HepG2 (cell line): ENCODE results near the gene GYS1.

ENCODE experiments used
- ATRX ChIP-seq: sonication (generic); formaldehyde crosslinking; IDR thresholded peaks from 2 replicates; pipeline ENCODE4 v1.4.0; 2020; ENCODE audit warnings: missing genetic modification reagents, borderline replicate concordance
- ETS1 ChIP-seq: sonication (generic); formaldehyde crosslinking; IDR thresholded peaks from 2 replicates; pipeline ENCODE4 v1.4.0; 2020; ENCODE audit warnings: missing genetic modification reagents
- HNRNPLL ChIP-seq: fragments of 200-400 bp; formaldehyde crosslinking; IDR thresholded peaks from 2 replicates; pipeline ENCODE4 v1.6.1; 2017; ENCODE audit warnings: mild to moderate bottlenecking, low read depth, low read length; ENCODE audit not compliant: poor library complexity, severe bottlenecking
- SIN3B ChIP-seq: fragments of 150-350 bp; IDR thresholded peaks from 2 replicates; pipeline ENCODE4 v1.6.1; 2014; ENCODE audit warnings: low read length
- TBX3 ChIP-seq: fragments of 450-650 bp; IDR thresholded peaks from 2 replicates; pipeline ENCODE4 v1.6.1; 2017; ENCODE audit warnings: antibody characterized with exemption, mild to moderate bottlenecking, inconsistent platforms, borderline replicate concordance
- ZNF251 ChIP-seq: sonication (generic); formaldehyde crosslinking; IDR thresholded peaks from 2 replicates; pipeline ENCODE4 v1.9.0; 2021; ENCODE audit warnings: mild to moderate bottlenecking, missing genetic modification reagents
- TF ChIP-seq, protein P1 (sequence below): sonication (generic); formaldehyde crosslinking; IDR thresholded peaks from 2 replicates; pipeline ENCODE4 v1.4.0; 2020; ENCODE audit warnings: missing genetic modification reagents
- TF ChIP-seq, protein P2 (sequence below): sonication (generic); formaldehyde crosslinking; IDR thresholded peaks from 2 replicates; pipeline ENCODE4 v1.4.0; 2020; ENCODE audit warnings: mild to moderate bottlenecking, missing genetic modification reagents, borderline replicate concordance

DNA sequence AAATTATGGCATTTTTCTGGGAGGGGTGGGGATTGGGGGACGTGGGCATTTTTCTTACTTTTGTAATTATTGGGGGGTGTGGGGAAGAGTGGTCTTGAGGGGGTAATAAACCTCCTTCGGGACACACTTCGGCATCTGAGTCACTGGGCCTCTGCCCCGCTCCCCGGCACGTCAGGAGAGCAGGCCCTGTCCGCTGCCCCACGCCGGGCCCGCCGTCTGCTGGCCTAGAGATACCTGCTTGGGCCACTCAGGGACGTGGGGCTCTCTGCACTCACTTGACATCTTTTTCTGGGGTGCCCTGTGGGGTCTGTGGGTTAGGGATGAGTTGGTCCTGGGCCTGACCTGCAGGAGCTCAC lies 31.5 kb downstream of the GYS1 start:
- TF ChIP-seq ATRX (CRISPR knock-in tag), result no peak
- no peak for TF ChIP-seq HNRNPLL
- TF ChIP-seq, protein P1, sequence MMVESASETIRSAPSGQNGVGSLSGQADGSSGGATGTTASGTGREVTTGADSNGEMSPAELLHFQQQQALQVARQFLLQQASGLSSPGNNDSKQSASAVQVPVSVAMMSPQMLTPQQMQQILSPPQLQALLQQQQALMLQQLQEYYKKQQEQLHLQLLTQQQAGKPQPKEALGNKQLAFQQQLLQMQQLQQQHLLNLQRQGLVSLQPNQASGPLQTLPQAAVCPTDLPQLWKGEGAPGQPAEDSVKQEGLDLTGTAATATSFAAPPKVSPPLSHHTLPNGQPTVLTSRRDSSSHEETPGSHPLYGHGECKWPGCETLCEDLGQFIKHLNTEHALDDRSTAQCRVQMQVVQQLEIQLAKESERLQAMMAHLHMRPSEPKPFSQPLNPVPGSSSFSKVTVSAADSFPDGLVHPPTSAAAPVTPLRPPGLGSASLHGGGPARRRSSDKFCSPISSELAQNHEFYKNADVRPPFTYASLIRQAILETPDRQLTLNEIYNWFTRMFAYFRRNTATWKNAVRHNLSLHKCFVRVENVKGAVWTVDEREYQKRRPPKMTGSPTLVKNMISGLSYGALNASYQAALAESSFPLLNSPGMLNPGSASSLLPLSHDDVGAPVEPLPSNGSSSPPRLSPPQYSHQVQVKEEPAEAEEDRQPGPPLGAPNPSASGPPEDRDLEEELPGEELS (CRISPR knock-in tag), result no peak
- no peak for TF ChIP-seq TBX3
- TF ChIP-seq, protein P2, sequence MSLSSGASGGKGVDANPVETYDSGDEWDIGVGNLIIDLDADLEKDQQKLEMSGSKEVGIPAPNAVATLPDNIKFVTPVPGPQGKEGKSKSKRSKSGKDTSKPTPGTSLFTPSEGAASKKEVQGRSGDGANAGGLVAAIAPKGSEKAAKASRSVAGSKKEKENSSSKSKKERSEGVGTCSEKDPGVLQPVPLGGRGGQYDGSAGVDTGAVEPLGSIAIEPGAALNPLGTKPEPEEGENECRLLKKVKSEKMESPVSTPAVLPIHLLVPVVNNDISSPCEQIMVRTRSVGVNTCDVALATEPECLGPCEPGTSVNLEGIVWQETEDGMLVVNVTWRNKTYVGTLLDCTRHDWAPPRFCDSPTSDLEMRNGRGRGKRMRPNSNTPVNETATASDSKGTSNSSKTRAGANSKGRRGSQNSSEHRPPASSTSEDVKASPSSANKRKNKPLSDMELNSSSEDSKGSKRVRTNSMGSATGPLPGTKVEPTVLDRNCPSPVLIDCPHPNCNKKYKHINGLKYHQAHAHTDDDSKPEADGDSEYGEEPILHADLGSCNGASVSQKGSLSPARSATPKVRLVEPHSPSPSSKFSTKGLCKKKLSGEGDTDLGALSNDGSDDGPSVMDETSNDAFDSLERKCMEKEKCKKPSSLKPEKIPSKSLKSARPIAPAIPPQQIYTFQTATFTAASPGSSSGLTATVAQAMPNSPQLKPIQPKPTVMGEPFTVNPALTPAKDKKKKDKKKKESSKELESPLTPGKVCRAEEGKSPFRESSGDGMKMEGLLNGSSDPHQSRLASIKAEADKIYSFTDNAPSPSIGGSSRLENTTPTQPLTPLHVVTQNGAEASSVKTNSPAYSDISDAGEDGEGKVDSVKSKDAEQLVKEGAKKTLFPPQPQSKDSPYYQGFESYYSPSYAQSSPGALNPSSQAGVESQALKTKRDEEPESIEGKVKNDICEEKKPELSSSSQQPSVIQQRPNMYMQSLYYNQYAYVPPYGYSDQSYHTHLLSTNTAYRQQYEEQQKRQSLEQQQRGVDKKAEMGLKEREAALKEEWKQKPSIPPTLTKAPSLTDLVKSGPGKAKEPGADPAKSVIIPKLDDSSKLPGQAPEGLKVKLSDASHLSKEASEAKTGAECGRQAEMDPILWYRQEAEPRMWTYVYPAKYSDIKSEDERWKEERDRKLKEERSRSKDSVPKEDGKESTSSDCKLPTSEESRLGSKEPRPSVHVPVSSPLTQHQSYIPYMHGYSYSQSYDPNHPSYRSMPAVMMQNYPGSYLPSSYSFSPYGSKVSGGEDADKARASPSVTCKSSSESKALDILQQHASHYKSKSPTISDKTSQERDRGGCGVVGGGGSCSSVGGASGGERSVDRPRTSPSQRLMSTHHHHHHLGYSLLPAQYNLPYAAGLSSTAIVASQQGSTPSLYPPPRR (CRISPR knock-in tag), result no peak
- TF ChIP-seq ZNF251 (CRISPR knock-in tag), result no peak
- TF ChIP-seq ETS1 (CRISPR knock-in tag), result no peak
- TF ChIP-seq SIN3B, result no peak
